Measurements from ENCODE around the gene ARG2. TPM values are rescaled to one million over a fixed set of nuclear protein-coding genes. Genes with fewer than 3 reads are reported as not detected.

ARG2 gene
- total and polyA plus RNA-seq, 2 of the 4 experiments (the other 2 are of a cell fraction): 1.1 to 2.5 TPM

DNA sequence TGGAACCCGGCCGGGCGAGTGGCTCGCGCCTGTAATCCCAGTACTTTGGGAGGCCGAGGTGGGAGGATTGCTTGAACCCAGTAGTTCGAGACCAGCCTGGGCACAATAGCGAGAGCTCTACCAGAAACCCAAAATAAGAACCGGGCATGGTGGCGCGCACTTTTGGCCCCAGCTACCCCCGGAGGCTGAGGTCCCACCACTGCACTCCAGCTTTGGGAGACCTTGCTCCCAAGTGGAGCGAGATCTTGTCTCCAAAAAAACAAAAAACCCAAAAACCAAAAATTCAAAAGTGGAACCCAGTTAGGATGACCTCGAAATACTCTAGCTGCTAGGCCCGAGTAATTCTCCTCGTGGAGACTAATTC is 55.5 kb downstream of the ARG2 start:
- Histone ChIP-seq H3K27ac (ENCODE audit: insufficient read depth, low read length) (peak overlapping the region; percentile 75), H3K79me1 (ENCODE audit: low read depth in 1 of 2, low read length in 2 of 2) (peaks cover 24 to 63% of the 10 kb centered on the region in 2 experiments), H3K4me1 (ENCODE audit: control insufficient read depth, insufficient read depth, low read length) (peaks cover 3% of the 10 kb centered on the region; the same call in 1 of the 2 replicates), H2AK9ac (replicated peaks; ENCODE audit: low read depth, low read length, poor library complexity) (peak overlapping the region; percentile 88), H4K91ac (ENCODE audit: insufficient read depth, low read depth, low read length) (no peak overlapping the region), H2BK5ac (ENCODE audit: low read depth, low read length, poor library complexity, severe bottlenecking) (peak overlapping the region; percentile 46), H3K27me3 (ENCODE audit: control insufficient read depth, insufficient read depth, low read length) (no peaks in the 10 kb centered on the region), H3K9me3 (ENCODE audit: control insufficient read depth, insufficient read depth, low read length) (no peaks in the 10 kb centered on the region), H3K4me3 (ENCODE audit: insufficient read depth, low read depth, low read length) (peak overlapping the region; percentile 78), H3K56ac (ENCODE audit: extremely low read depth, insufficient read depth, low read length) (0 out of 2 replicates have a peak overlapping the region, but pooled peaks have one; percentile 9), H2AK5ac (ENCODE audit: low read depth, low read length) (no peak overlapping the region), H3K9ac (ENCODE audit: low read depth, low read length) (peak overlapping the region; percentile 86), H3K36me3 (ENCODE audit: control insufficient read depth, insufficient read depth, low read length) (peaks cover 7% of the 10 kb centered on the region), H3K18ac (ENCODE audit: low read depth, low read length) (no peak overlapping the region), H3K14ac (replicated peaks; ENCODE audit: low read depth, low read length) (peak overlapping the region; percentile 95), H2AFZ (replicated peaks; ENCODE audit: low read length, poor library complexity) (peak overlapping the region; percentile 100), H2BK120ac (ENCODE audit: low read depth, low read length) (no peak overlapping the region), H3K9me1 (ENCODE audit: insufficient read depth, low read length) (peaks cover 9% of the 10 kb centered on the region), H3K4ac (ENCODE audit: low read depth, low read length) (peak overlapping the region; percentile 93), H3K23ac (ENCODE audit: low read depth, low read length) (peak overlapping the region; percentile 65; the same call in 1 of the 2 replicates), H2BK20ac (ENCODE audit: low read depth, low read length) (no peak overlapping the region), H4K20me1 (ENCODE audit: insufficient read depth, low read length) (peaks cover 26% of the 10 kb centered on the region), H4K5ac (ENCODE audit: low read depth, low read length) (peak overlapping the region; percentile 36), H2BK15ac (ENCODE audit: low read depth, low read length) (no peak overlapping the region), H4K8ac (ENCODE audit: low read depth in 2 of 2, low read length in 2 of 2) (peak overlapping the region; percentile 85 to 98; a peak in 3 of 4 replicates), H3K4me2 (ENCODE audit: low read depth, low read length) (peak overlapping the region; percentile 81)
- CTCF ChIA-PET: no interaction called here
- in situ Hi-C loops (cut with MboI; ENCODE audit: low sequenced_read_pairs) (no loop called here), dilution Hi-C loops (cut with HindIII; ENCODE audit: low sequenced_read_pairs, unreplicated experiment) (no loop called here), intact Hi-C loops (cut with micrococcal nuclease) (no loop called here)
- POLR2A ChIA-PET (ENCODE audit: unreplicated experiment): interaction anchor here (0.6 kb wide), 1 partner anchor 41 kb away, joined by 4 read pairs; no protein-coding TSS in a partner anchor
- WGBS, 2 experiments (ENCODE audit: extremely low coverage in 2 of 2, insufficient read length in 1 of 2): 8% methylated on average over 8 of the region's 16 CpGs; no CpG with 5 or more reads in 1 of the 2 experiments
- no TSS peak for BruUV-seq (replicated peaks)
- DNase-seq (no peak), ATAC-seq (ENCODE audit: low read depth) (no peak)
- TF ChIP-seq FOS (IDR thresholded peaks at IDR 0.05; ENCODE audit: low read depth, low read length): no peak
- no peak for TF ChIP-seq MXI1 (IDR thresholded peaks at IDR 0.05; ENCODE audit: borderline replicate concordance, low read depth, low read length)
- TF ChIP-seq RAD21 (IDR thresholded peaks at IDR 0.05; ENCODE audit: low read length): no peak
- no peak for TF ChIP-seq CHD1 (IDR thresholded peaks at IDR 0.05; ENCODE audit: low read depth, low read length)
- no peak for TF ChIP-seq RFX5 (IDR thresholded peaks at IDR 0.05; ENCODE audit: low read depth, low read length)
- no peak for TF ChIP-seq ELK1 (IDR thresholded peaks at IDR 0.05; ENCODE audit: borderline replicate concordance, low read depth, low read length)
- TF ChIP-seq CTCF (conservative IDR thresholded peaks at IDR 0.05; ENCODE audit: low read depth, low read length): no peak
- TF ChIP-seq BHLHE40 (IDR thresholded peaks at IDR 0.05; ENCODE audit: low read depth, low read length): no peak
- no peak for TF ChIP-seq RCOR1 (IDR thresholded peaks at IDR 0.05; ENCODE audit: insufficient replicate concordance, low read length)
- TF ChIP-seq POLR2A (IDR thresholded peaks at IDR 0.05; ENCODE audit: low read depth, low read length): no peak
- TF ChIP-seq MAZ (IDR thresholded peaks at IDR 0.05; ENCODE audit: borderline replicate concordance, low read depth, low read length): no peak
- no peak for TF ChIP-seq SMC3 (IDR thresholded peaks at IDR 0.05; ENCODE audit: low read depth, low read length)

Data from IMR-90 (cell line).